Kidney (tissue), 14 donors: ENCODE data around the gene SS18. TPM values are rescaled to one million over a fixed set of nuclear protein-coding genes. Genes with fewer than 3 reads are reported as not detected.

Experiments used
- DNase-seq, 5 donors: peaks; one replicate each; pipeline ENCODE4 v3.0.0-alpha.2; 2013 to 2020
- FAIRE-seq: peaks from 2 replicates; lab custom pipeline; 2012; peaks lifted over from hg19 to GRCh38; lab: Jason Lieb, UNC
- H3K27ac ChIP-seq, 2 donors: one replicate each; pipeline ENCODE4 v1.7.0; 2013; ENCODE audit warnings: low read depth in 2 of 2, low read length in 2 of 2, inconsistent platforms in 1 of 2
- H3K27me3 ChIP-seq: one replicate; pipeline ENCODE4 v1.7.1; 2013; ENCODE audit warnings: low read length, inconsistent platforms; ENCODE audit not compliant: control insufficient read depth, insufficient read depth
- H3K36me3 ChIP-seq, 3 donors: one replicate each; pipeline versions ENCODE4 v1.7.0 to v1.7.1; 2013; ENCODE audit warnings: low read length in 3 of 3, control low read depth in 1 of 3, inconsistent platforms in 1 of 3; ENCODE audit not compliant: insufficient read depth in 3 of 3, control insufficient read depth in 2 of 3
- H3K4me1 ChIP-seq, 3 donors: one replicate each; pipeline versions ENCODE4 v1.7.0 to v1.7.1; 2013; ENCODE audit warnings: low read length in 3 of 3, inconsistent platforms in 1 of 3, low read depth in 1 of 3; ENCODE audit not compliant: control insufficient read depth in 2 of 3, insufficient read depth in 2 of 3
- H3K4me3 ChIP-seq, 3 donors: one replicate each; pipeline versions ENCODE4 v1.7.0 to v1.8.1; 2013; ENCODE audit warnings: low read length in 3 of 3, control low read depth in 1 of 3, inconsistent platforms in 1 of 3
- H3K9ac ChIP-seq, 3 donors: one replicate each; pipeline versions ENCODE4 v1.7.0 to v1.7.1; 2013; ENCODE audit warnings: low read length in 3 of 3, control low read depth in 1 of 3, inconsistent platforms in 1 of 3
- H3K9me3 ChIP-seq, 3 donors: one replicate each; pipeline versions ENCODE4 v1.7.0 to v1.7.1; 2013; ENCODE audit warnings: low read length in 3 of 3, control low read depth in 1 of 3, inconsistent platforms in 1 of 3; ENCODE audit not compliant: control insufficient read depth in 2 of 3, insufficient read depth in 1 of 3
- intact Hi-C: fragments of 100-400 bp; cut with DNase I; formaldehyde crosslinking; loops from one replicate; pipeline ENCODE4 v1.11.1; 2022
- polyA plus RNA-seq: library from polyadenylated mRNA; stranded (reverse); fragments of 350-450 nt; fragmentation: Illumina TruSeq; extraction: RNeasy Lipid Tissue Mini Kit (QIAGEN cat#74804); gene quantifications from one replicate; pipeline ENCODE4 v1.2.3, GENCODE V29; 2014; ENCODE audit warnings: low read depth, low replicate concordance; ENCODE audit not compliant: insufficient read depth
- total RNA-seq: library from RNA; stranded (reverse); fragmentation: NEBNext Ultra II Directional; extraction: Animal tissue kit (Norgen Biotek cat#: 25700); gene quantifications from one replicate; pipeline ENCODE4 v1.2.1, GENCODE V29; 2021
- TF ChIP-seq, protein P1 (sequence below): IDR thresholded peaks from 3 replicates; pipeline ENCODE4 v1.5.1; 2012; ENCODE audit warnings: mild to moderate bottlenecking, moderate library complexity, borderline replicate concordance; ENCODE audit not compliant: insufficient read depth; ENCODE audit errors: extremely low read depth
- donor health status: control.
- donor health status: control.
- donor health status: control.
- donor health status: control.
- donor health status: control.
- donor health status: DM: yes; HTN: yes; CAD: no.
- donor health status: Normal renal cell carcinoma (clear cell type).

Gene SS18
- total and polyA plus RNA-seq, 2 donors from 2014 or later = 43.2 to 89.6 TPM

- FAIRE-seq (no peak), DNase-seq (no peak)
- TF ChIP-seq, protein P1, sequence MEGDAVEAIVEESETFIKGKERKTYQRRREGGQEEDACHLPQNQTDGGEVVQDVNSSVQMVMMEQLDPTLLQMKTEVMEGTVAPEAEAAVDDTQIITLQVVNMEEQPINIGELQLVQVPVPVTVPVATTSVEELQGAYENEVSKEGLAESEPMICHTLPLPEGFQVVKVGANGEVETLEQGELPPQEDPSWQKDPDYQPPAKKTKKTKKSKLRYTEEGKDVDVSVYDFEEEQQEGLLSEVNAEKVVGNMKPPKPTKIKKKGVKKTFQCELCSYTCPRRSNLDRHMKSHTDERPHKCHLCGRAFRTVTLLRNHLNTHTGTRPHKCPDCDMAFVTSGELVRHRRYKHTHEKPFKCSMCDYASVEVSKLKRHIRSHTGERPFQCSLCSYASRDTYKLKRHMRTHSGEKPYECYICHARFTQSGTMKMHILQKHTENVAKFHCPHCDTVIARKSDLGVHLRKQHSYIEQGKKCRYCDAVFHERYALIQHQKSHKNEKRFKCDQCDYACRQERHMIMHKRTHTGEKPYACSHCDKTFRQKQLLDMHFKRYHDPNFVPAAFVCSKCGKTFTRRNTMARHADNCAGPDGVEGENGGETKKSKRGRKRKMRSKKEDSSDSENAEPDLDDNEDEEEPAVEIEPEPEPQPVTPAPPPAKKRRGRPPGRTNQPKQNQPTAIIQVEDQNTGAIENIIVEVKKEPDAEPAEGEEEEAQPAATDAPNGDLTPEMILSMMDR = no peak
- intact Hi-C loops = no loop called here
- Histone ChIP-seq H3K4me3 (no peak overlapping the region), H3K36me3 (no peaks in the 10 kb centered on the region), H3K9ac (no peak overlapping the region), H3K27ac (no peak overlapping the region), H3K9me3 (peaks cover 0 to 4% (median 0%) of the 10 kb centered on the region in 3 donors), H3K4me1 (no peaks in the 10 kb centered on the region), H3K27me3 (no peaks in the 10 kb centered on the region)
Measured at GRCh38 chr18:25974630-25975077, 115.8 kb downstream of the SS18 start.

Other genes with a start within 250 kb of the SS18 start
- gene PSMA8, start 43.3 kb upstream of the SS18 start, total RNA-seq = not detected
- gene PSMA8, start 43.3 kb upstream of the SS18 start, polyA plus RNA-seq = not detected
- 4.9 TPM for gene TAF4B, start 135.8 kb upstream of the SS18 start, total RNA-seq
- 1.7 TPM for gene TAF4B, start 135.8 kb upstream of the SS18 start, polyA plus RNA-seq